Measurements from ENCODE around the gene MLF2.

Gene MLF2

GRCh38 chr12:6774499-6775062 lies 21.6 kb upstream of the MLF2 start:
- TF ChIP-seq PATZ1 (CRISPR knock-in tag; IDR thresholded peaks at IDR 0.05; ENCODE audit: borderline replicate concordance) (no peak), SNAI2 (CRISPR knock-in tag; IDR thresholded peaks at IDR 0.05) (no peak), ZNF8 (CRISPR knock-in tag; IDR thresholded peaks at IDR 0.05) (no peak), TCF4 (CRISPR knock-in tag; IDR thresholded peaks at IDR 0.05; ENCODE audit: borderline replicate concordance) (no peak), CSRNP3 (CRISPR knock-in tag; IDR thresholded peaks at IDR 0.05) (no peak), ISL1 (CRISPR knock-in tag; IDR thresholded peaks at IDR 0.05) (no peak), ARNTL (CRISPR knock-in tag; IDR thresholded peaks at IDR 0.05; ENCODE audit: borderline replicate concordance, low read depth) (no peak), ZFP30 (CRISPR knock-in tag; IDR thresholded peaks at IDR 0.05) (no peak), PPARA (CRISPR knock-in tag; IDR thresholded peaks at IDR 0.05; ENCODE audit: borderline replicate concordance) (no peak), ZFP3 (CRISPR knock-in tag; IDR thresholded peaks at IDR 0.05) (no peak), CREB5 (CRISPR knock-in tag; IDR thresholded peaks at IDR 0.05; ENCODE audit: low read depth) (no peak), RARB (CRISPR knock-in tag; IDR thresholded peaks at IDR 0.05) (no peak), ZNF565 (CRISPR knock-in tag; conservative IDR thresholded peaks at IDR 0.05; ENCODE audit: low read depth) (no peak), TOX (CRISPR knock-in tag; IDR thresholded peaks at IDR 0.05; ENCODE audit: borderline replicate concordance) (no peak)
- ATAC-seq, result no peak

GRCh38 chr12:6773590-6774351 lies 20.8 kb upstream of the MLF2 start:
- no peak for ATAC-seq
- TF ChIP-seq TOX (CRISPR knock-in tag; IDR thresholded peaks at IDR 0.05; ENCODE audit: borderline replicate concordance), result no peak
- TF ChIP-seq CREB5 (CRISPR knock-in tag; IDR thresholded peaks at IDR 0.05; ENCODE audit: low read depth), result no peak
- TF ChIP-seq PATZ1 (CRISPR knock-in tag; IDR thresholded peaks at IDR 0.05; ENCODE audit: borderline replicate concordance), result no peak
- no peak for TF ChIP-seq ZFP30 (CRISPR knock-in tag; IDR thresholded peaks at IDR 0.05)
- TF ChIP-seq ZNF8 (CRISPR knock-in tag; IDR thresholded peaks at IDR 0.05), result no peak
- TF ChIP-seq ISL1 (CRISPR knock-in tag; IDR thresholded peaks at IDR 0.05), result no peak
- TF ChIP-seq BACH2 (CRISPR knock-in tag; IDR thresholded peaks at IDR 0.05; ENCODE audit: borderline replicate concordance), result no peak
- no peak for TF ChIP-seq ZFP3 (CRISPR knock-in tag; IDR thresholded peaks at IDR 0.05)
- no peak for TF ChIP-seq GLIS3 (CRISPR knock-in tag; IDR thresholded peaks at IDR 0.05)
- no peak for TF ChIP-seq OSR1 (CRISPR knock-in tag; IDR thresholded peaks at IDR 0.05)
- no peak for TF ChIP-seq ZNF565 (CRISPR knock-in tag; conservative IDR thresholded peaks at IDR 0.05; ENCODE audit: low read depth)
- TF ChIP-seq POU6F1 (CRISPR knock-in tag; IDR thresholded peaks at IDR 0.05; ENCODE audit: borderline replicate concordance, low read depth), result no peak
- no peak for TF ChIP-seq CSRNP3 (CRISPR knock-in tag; IDR thresholded peaks at IDR 0.05)
- no peak for TF ChIP-seq CSDC2 (CRISPR knock-in tag; IDR thresholded peaks at IDR 0.05)
